Stimulated activated naive CD8-positive, alpha-beta T cell treated with anti-CD3 and anti-CD28 coated beads, Interleukin-15, amount 100 ng/mL, for 72 hours (primary cell): Measurements from ENCODE around the gene PAFAH1B1.

Experiments used
- ATAC-seq: fragments of 150-1000 bp; cut with Tn5 transposase; 2 replicates; pipeline ENCODE4 v1.10.0; 2021; ENCODE audit warnings: mild to moderate bottlenecking, moderate library complexity
- DNase-seq, 2 donors: peaks; one replicate each; pipeline ENCODE4 v3.0.0; 2021 to 2022
- H3K27ac Mint-ChIP-seq, 2 donors: one replicate each; pipeline ENCODE4 v1.8.0; 2022; ENCODE audit warnings: mild to moderate bottlenecking in 2 of 2, mixed read lengths in 2 of 2, moderate library complexity in 2 of 2
- H3K27me3 Mint-ChIP-seq: one replicate; pipeline ENCODE4 v1.8.0; 2022; ENCODE audit warnings: mixed read lengths
- H3K4me1 Mint-ChIP-seq: one replicate; pipeline ENCODE4 v1.8.0; 2022; ENCODE audit warnings: mild to moderate bottlenecking, mixed read lengths
- H3K4me3 Mint-ChIP-seq, 2 donors: one replicate each; pipeline ENCODE4 v1.8.0; 2022; ENCODE audit warnings: mild to moderate bottlenecking in 2 of 2, mixed read lengths in 2 of 2, moderate library complexity in 1 of 2
- H3K9me3 Mint-ChIP-seq, 2 donors: one replicate each; pipeline ENCODE4 v1.8.0; 2022; ENCODE audit warnings: mixed read lengths in 2 of 2

Gene PAFAH1B1

DNA sequence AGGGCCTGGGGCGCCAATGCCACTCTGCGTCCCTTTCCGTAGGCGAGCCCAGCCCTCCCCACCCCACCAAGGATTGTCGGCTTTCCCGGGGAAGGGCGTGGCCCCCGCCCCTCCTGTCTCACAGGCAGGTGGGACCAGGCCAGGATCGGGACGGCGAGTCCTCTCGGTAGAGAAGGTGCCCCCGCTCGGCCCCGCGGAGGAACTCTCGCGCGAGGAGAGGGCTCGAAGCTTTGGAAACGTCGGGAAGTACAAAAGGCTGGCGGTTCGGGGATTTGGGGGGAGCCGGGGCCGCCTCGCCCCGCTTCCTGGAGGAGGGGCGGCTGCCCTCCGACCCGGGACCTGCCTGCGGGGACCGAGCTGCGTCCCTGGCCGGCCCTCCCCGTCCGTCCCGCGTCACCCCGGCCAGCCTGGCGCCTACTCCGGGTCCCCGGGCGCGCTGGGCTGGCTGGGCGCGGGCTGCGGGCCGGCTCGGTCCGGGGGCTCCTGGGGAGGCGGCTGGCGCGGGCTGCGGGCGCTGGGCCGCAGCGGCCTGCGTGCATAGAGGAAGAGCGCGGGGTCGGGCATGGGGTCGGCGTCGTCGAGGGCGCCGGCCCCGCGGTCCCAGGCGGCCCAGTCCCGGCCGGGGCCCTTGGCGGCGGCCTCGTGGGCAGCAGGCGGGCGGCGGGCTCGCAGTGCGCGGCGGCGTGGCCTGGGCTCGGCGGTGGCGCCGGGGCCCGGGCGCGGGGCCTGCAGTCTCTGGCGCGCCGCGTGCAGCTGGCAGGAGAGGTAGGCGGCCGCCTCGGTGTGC is 130.7 kb downstream of the PAFAH1B1 start:
- peak in 1 of 2 donors; percentile 9 for DNase-seq
- Mint-ChIP-seq H3K27ac (no peak overlapping the region), H3K27me3 (peaks cover 49% of the 10 kb centered on the region), H3K4me3 (peak overlapping the region; percentile 55 to 74), H3K9me3 (no peaks in the 10 kb centered on the region), H3K4me1 (peaks cover 24% of the 10 kb centered on the region)
- ATAC-seq, result peak; percentile 43

DNA sequence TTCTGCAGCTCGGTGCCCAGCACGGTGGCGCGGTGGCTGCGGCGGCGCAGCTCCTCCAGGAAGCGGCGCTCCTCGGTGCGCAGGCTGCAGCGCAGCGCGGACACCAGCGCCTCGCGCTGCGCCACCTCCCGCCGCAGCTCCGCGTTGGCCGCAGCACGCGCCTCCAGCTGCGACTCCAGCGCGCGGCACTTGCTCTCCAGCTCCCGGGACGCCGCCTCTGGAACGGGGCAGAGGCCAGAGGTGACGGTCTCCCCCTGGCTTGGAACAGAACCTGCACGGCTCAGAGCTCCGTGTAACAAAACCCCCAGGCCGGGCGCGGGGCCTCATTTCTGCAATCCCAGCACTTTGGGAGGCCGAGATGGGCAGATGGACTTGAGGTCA is 131.3 kb downstream of the PAFAH1B1 start:
- peak; percentile 41 to 43 for DNase-seq
- Mint-ChIP-seq H3K9me3 (no peaks in the 10 kb centered on the region), H3K4me3 (peak overlapping the region; percentile 29 to 60), H3K4me1 (peaks cover 24% of the 10 kb centered on the region), H3K27ac (no peak overlapping the region), H3K27me3 (peaks cover 53% of the 10 kb centered on the region)
- ATAC-seq, result peak; percentile 81

DNA sequence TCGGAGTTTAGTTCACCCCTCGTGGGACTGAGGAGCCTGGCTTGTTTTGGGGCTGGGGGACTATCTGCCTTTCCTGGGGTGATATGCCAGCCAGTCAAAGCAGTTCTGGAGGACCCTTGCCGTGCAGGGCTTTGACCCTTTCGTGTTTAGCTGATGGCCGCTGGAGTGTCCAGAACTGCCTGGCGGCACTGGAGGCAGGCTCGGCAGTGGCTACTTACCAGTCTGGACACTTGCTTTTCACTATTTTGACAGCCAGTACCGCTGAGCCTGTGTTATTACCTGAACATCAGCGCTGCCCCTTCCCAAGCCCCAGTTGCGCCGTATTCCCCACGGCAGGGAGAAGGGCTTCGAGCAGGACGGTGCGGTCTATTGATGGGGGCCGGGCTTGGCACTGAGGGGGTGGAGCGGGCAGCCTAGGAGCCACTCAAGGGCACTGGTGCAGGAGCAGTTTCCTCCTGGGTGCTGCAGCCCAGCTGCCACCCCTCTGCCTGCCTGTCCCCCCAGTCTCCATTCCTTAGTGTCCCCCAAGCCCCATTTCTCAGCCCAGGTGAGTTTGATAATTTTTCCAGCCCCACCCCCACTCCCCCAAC is 137.4 kb downstream of the PAFAH1B1 start:
- H3K4me1 Mint-ChIP-seq, result no peaks in the 10 kb centered on the region
- no peak for DNase-seq
- H3K27me3 Mint-ChIP-seq, result peaks cover 57% of the 10 kb centered on the region
- no peaks in the 10 kb centered on the region for H3K9me3 Mint-ChIP-seq
- no peak for ATAC-seq
- H3K27ac Mint-ChIP-seq, result no peak overlapping the region
- H3K4me3 Mint-ChIP-seq, result no peak overlapping the region

DNA sequence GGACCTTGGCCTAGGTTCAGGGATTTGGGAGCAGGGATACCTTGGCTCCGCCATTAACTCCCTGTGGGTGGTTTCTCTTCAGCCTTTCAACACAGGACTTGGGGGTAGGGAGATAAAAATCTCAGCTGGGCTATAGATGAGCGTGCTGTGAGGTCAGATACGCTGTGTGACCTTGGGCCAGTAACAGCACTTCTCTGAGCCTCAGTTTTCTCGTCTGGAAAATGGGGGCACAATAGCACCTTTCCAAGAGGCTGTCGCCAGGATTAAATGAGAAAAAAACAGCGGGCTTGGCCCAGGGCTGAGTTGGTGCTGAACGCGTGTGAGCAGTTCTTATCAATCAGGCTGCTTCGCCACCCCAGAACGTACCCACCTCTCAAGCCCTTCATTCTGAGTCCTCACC is 138.4 kb downstream of the PAFAH1B1 start:
- no peak overlapping the region for H3K27ac Mint-ChIP-seq

DNA sequence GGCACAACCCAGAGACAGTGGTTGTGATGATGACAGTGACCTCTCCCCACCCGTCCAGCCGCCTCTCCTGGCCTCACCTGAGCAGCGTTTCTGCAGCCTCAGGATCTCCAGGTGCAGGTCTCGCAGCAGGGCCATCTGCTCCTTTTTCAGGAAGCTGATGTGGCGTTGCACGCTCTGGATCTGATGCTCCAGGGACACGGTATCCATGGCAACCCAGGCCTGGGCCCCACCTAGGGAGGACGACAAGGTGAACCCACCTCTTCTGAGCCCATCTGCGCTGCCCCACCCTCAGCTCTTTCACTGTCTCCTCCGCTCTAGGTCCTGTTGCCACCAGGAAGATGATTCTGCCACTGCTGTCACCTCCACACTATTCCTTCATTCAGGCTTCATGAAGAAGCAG is 141.5 kb downstream of the PAFAH1B1 start:
- Mint-ChIP-seq H3K4me3 (no peak overlapping the region), H3K27ac (no peak overlapping the region), H3K4me1 (no peaks in the 10 kb centered on the region), H3K27me3 (peaks cover 39% of the 10 kb centered on the region), H3K9me3 (no peaks in the 10 kb centered on the region)
- no peak for DNase-seq
- no peak for ATAC-seq

More for the DNA sequence above, 138.4 kb downstream of the PAFAH1B1 start:
- H3K4me1 Mint-ChIP-seq, result no peaks in the 10 kb centered on the region
- no peak overlapping the region for H3K4me3 Mint-ChIP-seq
- ATAC-seq (no peak), DNase-seq (no peak)
- H3K9me3 Mint-ChIP-seq, result no peaks in the 10 kb centered on the region
- peaks cover 53% of the 10 kb centered on the region for H3K27me3 Mint-ChIP-seq
